SH-SY5Y (cell line): ENCODE data around the gene INSC.

Experiments
- GATA2 ChIP-seq: IDR thresholded peaks from 2 replicates; pipeline ENCODE4 v1.6.1; 2011; ENCODE audit warnings: mild to moderate bottlenecking, low read depth, low read length
- GATA3 ChIP-seq: IDR thresholded peaks from 2 replicates; pipeline ENCODE4 v1.6.1; 2011; ENCODE audit warnings: low read depth, mild to moderate bottlenecking, low read length, moderate library complexity

DNA sequence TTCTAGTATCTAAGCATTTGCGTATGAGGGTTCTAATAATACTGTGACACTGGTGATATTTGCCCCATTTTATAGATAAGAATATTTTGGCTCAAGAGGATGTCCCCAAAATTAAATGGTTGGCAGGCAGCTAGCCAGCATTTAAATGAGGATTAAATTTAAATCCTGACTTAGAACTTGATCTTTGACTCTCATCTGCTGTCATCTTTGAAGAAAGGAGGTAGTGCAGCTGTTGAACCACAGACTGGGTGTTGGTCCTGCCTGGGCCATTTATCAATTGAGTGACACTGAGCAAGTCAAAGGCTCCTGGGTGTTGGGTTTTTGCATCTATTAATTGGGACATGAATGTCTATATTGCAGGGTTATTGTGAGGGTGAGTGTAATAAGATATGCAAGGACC is 112.3 kb downstream of the INSC start:
- TF ChIP-seq GATA2, result no peak
- no peak for TF ChIP-seq GATA3
